HG03095 (cell line): ENCODE data around the gene ZNF423.

ENCODE experiments used
- ATAC-seq: cut with Tn5 transposase; IDR thresholded peaks from one replicate; pipeline ENCODE4 v1.9.1; 2021; ENCODE audit warnings: moderate library complexity; ENCODE audit not compliant: unreplicated experiment

Gene ZNF423

DNA sequence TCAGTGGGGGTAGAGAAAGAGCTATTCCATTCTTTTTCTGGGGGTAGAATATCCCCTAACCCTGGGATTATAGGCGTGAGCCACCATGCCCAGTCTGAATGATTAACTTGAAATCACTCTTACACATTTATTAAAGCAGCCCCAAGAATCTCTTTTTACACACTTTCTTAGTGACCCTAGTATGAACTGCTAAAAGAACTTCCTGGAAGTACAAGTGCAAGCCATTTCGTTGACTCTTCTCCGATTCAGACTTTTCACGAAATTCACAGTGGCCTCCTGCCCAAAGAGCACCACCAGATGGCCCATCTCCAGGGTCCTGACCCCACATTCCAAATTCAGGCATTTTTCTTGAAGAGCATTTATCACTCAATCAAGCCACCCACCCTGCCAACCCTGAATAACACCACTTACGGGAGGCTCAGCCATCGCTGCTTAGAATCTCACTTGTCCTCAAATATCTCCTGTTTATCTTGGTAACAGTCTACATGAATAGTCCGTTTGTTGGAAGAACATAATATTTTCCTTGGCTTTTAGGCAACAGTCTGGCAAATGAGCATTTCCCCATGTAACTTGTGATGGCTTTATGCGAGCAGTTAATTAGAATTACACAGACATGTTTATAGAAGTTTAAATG lies 28.0 kb downstream of the ZNF423 start:
- ATAC-seq = no peak

- ATAC-seq = no peak
Measured at GRCh38 chr16:49826515-49826914, 29.4 kb downstream of the ZNF423 start.

GRCh38 chr16:49825041-49825440 lies 30.9 kb downstream of the ZNF423 start:
- no peak for ATAC-seq

DNA sequence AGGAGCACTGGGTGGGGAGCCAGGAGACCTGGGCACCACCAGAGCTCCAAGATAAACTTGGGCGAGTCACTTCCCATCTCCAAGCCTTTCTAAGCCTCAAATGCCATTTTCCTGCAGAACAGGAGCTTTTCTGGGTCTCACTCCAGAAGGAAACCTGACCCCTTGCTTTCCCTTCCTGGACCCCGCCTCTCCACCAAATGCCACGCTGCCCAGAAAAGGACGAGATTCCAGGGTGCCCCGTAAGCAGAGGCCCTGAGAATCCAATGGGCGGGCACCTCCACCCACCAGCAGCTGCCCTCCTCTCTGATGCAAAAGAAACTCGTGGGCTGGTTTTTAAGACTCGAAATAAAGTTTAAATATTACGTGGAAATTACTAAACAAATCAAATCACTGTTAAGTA lies 31.3 kb downstream of the ZNF423 start:
- ATAC-seq = no peak

DNA sequence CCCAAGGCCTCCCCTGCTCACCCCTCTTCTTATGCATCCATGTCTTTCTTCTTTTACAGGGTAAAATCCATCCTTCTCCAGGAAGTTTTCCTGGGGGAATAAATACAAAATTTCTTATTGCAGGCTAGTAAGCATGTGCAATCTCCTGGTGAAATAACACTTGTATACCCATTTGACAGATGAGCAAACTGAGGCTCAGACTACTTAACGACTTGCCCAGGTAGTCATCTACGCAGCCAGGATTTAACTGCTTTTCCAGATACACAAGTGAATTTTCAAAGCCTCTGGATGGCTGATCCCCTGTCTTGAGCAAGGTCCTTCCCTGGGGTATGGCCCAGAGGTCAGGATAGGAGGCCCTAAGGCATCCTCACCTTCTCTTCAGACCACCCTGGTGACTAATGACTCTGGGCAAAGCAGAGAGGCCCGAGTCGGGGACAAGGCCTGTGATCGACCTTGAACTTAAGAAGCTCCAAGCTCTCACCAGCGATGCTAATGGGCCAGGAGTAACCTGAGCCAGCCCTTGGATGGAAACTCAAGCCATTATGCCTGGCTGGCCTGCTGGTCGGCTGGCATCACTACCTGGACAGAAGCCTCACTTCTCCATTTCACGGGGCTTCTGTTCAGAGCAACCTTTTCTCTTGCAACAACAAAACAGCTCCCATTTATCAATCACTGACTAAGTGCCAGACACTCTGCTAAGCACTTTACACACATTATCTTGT lies 33.1 kb downstream of the ZNF423 start:
- no peak for ATAC-seq

DNA sequence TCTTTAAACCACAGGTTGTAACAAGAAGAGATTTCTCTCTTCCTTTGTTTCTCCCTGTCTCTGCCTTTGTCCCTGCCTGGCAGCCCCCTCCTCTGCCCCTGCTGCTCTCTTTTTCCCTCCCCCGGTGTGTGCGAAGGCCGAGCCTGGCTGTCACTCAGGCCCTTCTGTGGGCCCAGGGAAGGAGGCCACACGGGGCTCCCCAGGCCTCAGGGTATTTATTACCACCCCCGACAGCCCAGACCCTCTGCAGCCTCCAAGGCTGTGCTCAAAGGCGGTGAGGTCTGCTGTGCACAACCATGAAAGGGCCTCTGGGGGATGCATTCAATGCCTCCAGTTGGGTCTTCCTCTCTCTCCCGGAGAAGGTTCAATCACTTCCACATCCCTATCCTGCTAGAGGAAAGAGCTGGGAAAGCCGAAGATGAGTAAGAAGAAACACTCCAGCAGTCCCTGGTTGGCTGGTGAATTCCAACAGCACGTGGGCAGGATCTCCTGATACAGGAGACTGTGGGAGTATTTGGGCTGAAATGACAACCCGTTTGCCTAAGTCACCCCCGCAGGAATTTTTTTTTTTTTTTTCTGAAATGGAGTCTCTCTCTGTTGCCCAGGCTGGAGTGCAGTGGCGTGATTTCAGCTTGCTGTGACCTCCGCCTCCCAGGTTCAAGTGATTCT lies 34.2 kb downstream of the ZNF423 start:
- ATAC-seq = no peak

DNA sequence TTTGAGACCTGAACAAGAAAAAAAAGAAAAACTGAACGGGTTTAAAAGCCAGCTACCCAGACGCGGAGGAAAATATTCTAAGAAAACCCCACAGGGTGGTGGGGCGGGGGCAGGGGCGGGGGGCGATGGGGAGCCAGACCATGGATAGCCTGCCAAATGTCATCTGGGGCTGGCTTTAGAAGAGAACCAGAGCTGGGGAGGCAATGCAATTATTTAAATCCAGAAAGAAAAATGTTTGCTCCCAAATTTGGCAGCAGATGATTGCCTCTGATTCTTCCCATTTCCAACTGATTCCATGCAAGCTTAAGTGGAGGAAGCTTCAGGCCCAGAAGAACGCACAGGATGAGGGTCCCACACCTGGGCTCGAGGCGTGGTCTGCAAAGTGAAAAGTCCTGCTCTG lies 34.8 kb downstream of the ZNF423 start:
- no peak for ATAC-seq

- ATAC-seq = no peak
Measured at GRCh38 chr16:49817754-49818507, 38.0 kb downstream of the ZNF423 start.

DNA sequence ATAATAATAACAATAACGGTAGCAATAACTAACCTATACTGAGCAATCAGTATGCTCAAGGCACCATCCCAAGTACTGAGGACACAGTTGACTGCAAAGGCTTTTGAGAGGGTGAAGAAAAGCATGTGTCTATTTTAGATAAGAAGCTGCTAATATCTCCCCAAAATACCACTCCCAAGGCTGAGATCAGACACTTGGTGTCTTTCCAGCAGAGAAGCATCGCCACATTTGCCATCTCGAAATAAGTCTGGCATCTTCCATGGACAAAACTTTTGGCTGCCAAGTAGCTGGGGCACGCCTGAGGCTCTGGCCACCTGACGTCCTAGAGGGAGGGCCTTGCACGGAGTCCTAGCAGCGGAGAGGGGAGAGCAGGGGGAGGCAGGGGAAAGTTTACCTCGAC lies 39.0 kb downstream of the ZNF423 start:
- no peak for ATAC-seq

- ATAC-seq = no peak
Measured at GRCh38 chr16:49811644-49812334, 44.1 kb downstream of the ZNF423 start.

DNA sequence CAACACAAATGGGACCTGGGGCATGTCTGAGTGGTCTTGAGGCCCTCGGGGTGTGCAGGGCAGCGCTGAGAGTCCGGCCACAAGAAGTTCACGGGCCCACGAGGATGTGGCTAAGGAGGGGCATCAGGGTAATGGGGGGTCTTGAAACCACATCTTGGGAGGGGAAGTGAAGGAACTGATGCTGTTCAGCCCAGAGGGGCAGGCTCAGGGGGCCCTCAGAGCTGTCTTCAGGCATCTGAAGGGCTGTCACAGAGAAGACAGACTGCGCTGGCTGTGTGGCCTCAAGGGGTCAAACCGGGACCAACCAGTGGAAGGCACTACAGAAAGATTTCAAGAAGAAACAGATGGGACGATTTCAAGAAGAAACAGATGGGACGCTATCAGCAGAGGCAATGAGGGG lies 45.1 kb downstream of the ZNF423 start:
- no peak for ATAC-seq

DNA sequence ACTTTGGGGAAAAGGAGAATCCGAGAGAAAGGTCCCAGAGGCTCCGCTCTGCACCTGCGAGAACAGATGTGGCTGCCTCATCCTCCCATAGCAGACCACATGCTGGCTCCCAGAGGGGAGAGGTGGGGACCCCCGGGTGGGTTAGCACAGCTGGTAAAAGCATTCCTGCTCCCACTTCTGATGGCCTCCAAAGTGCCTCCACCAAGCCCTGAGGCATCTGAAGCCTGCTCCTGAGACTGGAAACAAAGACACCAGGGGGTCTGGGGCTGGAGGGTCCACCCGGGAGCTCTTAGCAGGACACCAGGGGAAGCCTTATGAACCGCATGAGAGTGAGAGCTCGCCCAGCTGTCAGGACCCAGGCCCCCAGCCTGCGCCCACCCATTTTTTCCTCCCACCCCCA lies 46.4 kb downstream of the ZNF423 start:
- ATAC-seq = no peak

DNA sequence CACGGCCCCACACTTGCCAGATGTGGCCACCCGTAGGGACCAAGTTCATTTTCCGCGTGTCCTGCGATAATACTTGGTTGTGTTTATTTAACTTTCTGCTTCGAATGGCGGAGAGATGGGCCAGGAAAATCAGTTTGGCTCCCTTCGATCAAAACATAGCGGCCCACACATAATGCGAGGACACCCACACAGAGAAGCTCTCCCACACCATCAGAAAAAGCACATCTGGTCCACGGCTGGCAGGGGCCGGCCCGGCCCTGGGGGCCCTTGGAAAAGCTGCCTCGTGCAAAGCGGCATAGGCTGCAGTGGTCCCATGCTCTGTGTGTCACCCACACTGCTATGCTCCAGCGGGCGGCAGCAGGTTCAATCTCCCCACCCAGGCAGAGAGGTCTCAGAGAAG lies 46.9 kb downstream of the ZNF423 start:
- ATAC-seq = no peak

DNA sequence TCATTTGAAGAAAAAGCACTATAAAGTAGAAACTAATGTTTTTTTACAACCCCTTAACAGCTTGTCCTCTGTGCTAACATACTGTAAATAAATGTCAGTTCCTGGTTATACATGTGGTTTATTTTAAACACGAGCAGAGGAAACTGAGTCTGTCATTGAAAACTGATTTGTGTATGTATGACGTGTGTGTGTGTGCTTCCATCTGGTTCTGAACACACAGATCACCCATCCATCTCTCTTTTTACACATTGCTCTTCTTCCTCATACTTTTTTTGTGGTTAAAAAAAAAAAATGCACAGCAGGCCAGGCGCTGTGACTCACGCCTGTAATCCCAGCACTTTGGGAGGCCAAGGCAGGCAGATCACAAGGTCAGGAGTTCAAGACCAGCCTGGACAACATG lies 49.5 kb downstream of the ZNF423 start:
- ATAC-seq = no peak

DNA sequence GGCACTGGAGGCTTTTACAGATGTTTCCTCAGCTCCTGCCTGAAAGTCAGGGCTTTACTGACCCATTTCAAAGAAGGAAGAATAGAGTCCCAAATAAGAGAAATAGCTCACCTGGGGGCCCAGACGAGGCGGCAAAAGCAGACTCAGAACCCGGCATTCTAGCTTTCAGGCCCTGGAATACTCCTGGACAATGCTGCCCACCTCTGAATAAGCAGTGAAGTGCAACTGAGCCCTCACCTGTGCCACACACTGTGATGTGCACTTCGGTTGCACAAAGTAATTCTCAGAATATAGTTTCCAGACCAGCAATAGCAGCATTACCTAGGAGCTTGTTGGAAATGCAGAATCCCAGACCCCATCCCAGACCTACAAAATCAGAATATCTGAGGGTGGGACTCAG lies 54.6 kb downstream of the ZNF423 start:
- ATAC-seq = no peak

- peak; percentile 65 for ATAC-seq
Measured at GRCh38 chr16:49800876-49801275, 55.0 kb downstream of the ZNF423 start.

- ATAC-seq = no peak
Measured at GRCh38 chr16:49800441-49800840, 55.5 kb downstream of the ZNF423 start.

- no peak for ATAC-seq
Measured at GRCh38 chr16:49799172-49799571, 56.7 kb downstream of the ZNF423 start.

DNA sequence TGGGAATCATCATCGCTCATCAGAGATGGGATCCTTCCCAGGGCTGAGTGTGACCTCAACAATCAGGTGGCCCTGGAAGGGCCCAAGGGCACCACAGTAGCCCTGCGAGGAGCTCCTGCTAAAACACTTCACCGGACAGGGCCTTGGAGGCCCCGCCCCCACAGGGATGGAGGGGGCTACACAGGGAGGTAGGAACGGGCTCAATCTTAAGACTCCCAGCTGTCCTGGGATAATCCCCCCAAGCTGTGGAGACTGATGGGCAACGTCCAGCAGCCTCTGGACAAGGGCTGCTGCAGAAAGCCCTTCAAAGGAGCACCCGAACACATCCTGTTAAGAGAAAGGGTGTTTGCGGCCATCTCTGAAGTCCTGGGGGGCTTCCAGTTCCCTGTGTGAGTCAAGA lies 60.4 kb downstream of the ZNF423 start:
- ATAC-seq = no peak

DNA sequence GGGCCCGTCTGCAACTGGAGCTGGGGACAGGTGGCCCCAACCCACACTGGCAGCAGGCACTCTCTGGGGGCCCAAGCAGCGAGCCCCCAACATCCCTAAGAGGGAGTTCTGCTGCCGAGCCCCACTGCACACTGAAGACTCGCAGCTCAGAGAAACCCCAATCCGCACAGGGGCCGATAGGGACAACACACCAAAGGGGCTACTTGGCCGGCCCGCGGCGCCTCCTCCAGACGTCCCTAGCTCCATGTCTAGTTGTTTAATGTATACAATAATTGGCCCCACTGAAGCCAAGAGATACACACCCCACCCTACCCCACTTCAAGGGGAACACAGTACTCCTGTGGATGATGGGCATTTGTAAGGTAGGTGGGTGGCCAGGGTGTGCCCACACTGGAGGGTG lies 62.7 kb downstream of the ZNF423 start:
- ATAC-seq = no peak

GRCh38 chr16:49789616-49790015 lies 66.3 kb downstream of the ZNF423 start:
- ATAC-seq = no peak
